HCT116 (cell line): ENCODE data around the gene USP12. TPM values are rescaled to one million over a fixed set of nuclear protein-coding genes. Genes with fewer than 3 reads are reported as not detected.

Experiments
- ATAC-seq: fragments of 200-7000 bp; cut with Tn5 transposase; 2 replicates; pipeline ENCODE4 v1.9.1; 2020; ENCODE audit warnings: mild to moderate bottlenecking, moderate library complexity
- BruUV-seq: library from RNA; stranded (reverse); fragments of 400-500 nt; replicated peaks from 2 replicates; lab custom pipeline; 2021; lab: Mats Ljungman, UMichigan
- CTCF ChIA-PET: fragments of 300-600 bp; sonication (Branson Sonifier 250); formaldehyde crosslinking; loops from one replicate; lab custom pipeline; 2021; ENCODE audit warnings: antibody characterized with exemption; lab: Charles Lee
- POLR2A ChIA-PET: fragments of 300-600, 350-600 bp; sonication (Branson Sonifier 250); formaldehyde crosslinking; loops from one replicate; lab custom pipeline; 2021; ENCODE audit warnings: antibody characterized with exemption; lab: Charles Lee
- RAD21 ChIA-PET, 2 experiments: fragments of 300-600 bp; sonication (Branson Sonifier 250); formaldehyde crosslinking; loops; one replicate each; lab custom pipeline; 2023; ENCODE audit warnings: low total read pairs in 2 of 2; ENCODE audit not compliant: uncharacterized antibody in 2 of 2, unreplicated experiment in 2 of 2, low non-redundant PET in 1 of 2; lab: Charles Lee
- DNase-seq: peaks from one replicate; pipeline ENCODE4 v3.0.0-alpha.2; 2010; ENCODE audit warnings: low read depth, low spot score
- H2AFZ ChIP-seq: fragments of 200-600 bp; shearing (Covaris generic), sonication (generic); 2 replicates; pipeline ENCODE4 v1.6.1; 2017; ENCODE audit warnings: low read depth, mixed run types, mixed read lengths, antibody characterized with exemption, low read length; ENCODE audit not compliant: poor library complexity, severe bottlenecking
- H3K27ac ChIP-seq: 2 replicates; pipeline ENCODE4 v1.5.1; 2012; ENCODE audit warnings: low read depth, low read length
- H3K27me3 ChIP-seq: fragments of 200-600 bp; sonication (generic); 2 replicates; pipeline ENCODE4 v1.6.1; 2016; ENCODE audit warnings: mixed run types, low read length, mixed read lengths; ENCODE audit not compliant: insufficient read depth
- H3K36me3 ChIP-seq, 2 experiments: fragments of 200-500 bp in 1 of 2; fragments of 200-600 bp in 1 of 2; sonication (Bioruptor generic) in 1 of 2; sonication (generic) in 1 of 2; 2 replicates each; pipeline versions ENCODE4 v1.5.1 to v1.6.1; 2014 to 2016; ENCODE audit warnings: low read length in 2 of 2, inconsistent platforms in 1 of 2, mixed read lengths in 1 of 2, mixed run types in 1 of 2; ENCODE audit not compliant: insufficient read depth in 2 of 2, control insufficient read depth in 1 of 2
- H3K4me1 ChIP-seq, 2 experiments: fragments of 200-600 bp in 1 of 2; sonication (generic) in 1 of 2; 2 replicates each; pipeline versions ENCODE4 v1.5.1 to v1.6.1; 2012 to 2017; ENCODE audit warnings: low read length in 2 of 2, inconsistent platforms in 1 of 2, mild to moderate bottlenecking in 1 of 2, mixed read lengths in 1 of 2, mixed run types in 1 of 2, moderate library complexity in 1 of 2; ENCODE audit not compliant: insufficient read depth in 2 of 2, control insufficient read depth in 1 of 2
- H3K4me2 ChIP-seq: fragments of 200-600 bp; sonication (generic); 2 replicates; pipeline ENCODE4 v1.6.1; 2017; ENCODE audit warnings: mixed run types, low read length, mixed read lengths
- H3K4me3 ChIP-seq, 2 experiments: fragments of 200-600 bp in 1 of 2; sonication (generic) in 1 of 2; replicated peaks in 1 of 2; 2 replicates each; pipeline ENCODE4 v1.5.1; 2011 to 2016; ENCODE audit warnings: low read length in 2 of 2, control low read depth in 1 of 2, low read depth in 1 of 2, mild to moderate bottlenecking in 1 of 2, mixed read lengths in 1 of 2, mixed run types in 1 of 2
- H3K79me2 ChIP-seq: fragments of 200-600 bp; sonication (generic); 2 replicates; pipeline ENCODE4 v1.6.1; 2017; ENCODE audit warnings: mild to moderate bottlenecking, mixed run types, low read length, moderate library complexity, mixed read lengths; ENCODE audit not compliant: insufficient read depth
- H3K9ac ChIP-seq: fragments of 200-600 bp; sonication (generic); 2 replicates; pipeline ENCODE4 v1.6.1; 2016; ENCODE audit warnings: low read length, mixed read lengths
- H3K9me2 ChIP-seq: fragments of 200-600 bp; sonication (generic), shearing (Covaris generic); 2 replicates; pipeline ENCODE4 v1.6.1; 2017; ENCODE audit warnings: mixed run types, mild to moderate bottlenecking, moderate library complexity; ENCODE audit not compliant: insufficient read depth
- H3K9me3 ChIP-seq, 2 experiments: fragments of 200-500 bp in 1 of 2; fragments of 200-600 bp in 1 of 2; sonication (Bioruptor generic) in 1 of 2; sonication (generic) in 1 of 2; 2 replicates each; pipeline ENCODE4 v1.6.1; 2014 to 2017; ENCODE audit warnings: low read length in 2 of 2, mixed read lengths in 2 of 2, inconsistent platforms in 1 of 2, low read depth in 1 of 2, mild to moderate bottlenecking in 1 of 2, mixed run types in 1 of 2, moderate library complexity in 1 of 2; ENCODE audit not compliant: control insufficient read depth in 1 of 2, insufficient read depth in 1 of 2
- H4K20me1 ChIP-seq: fragments of 200-600 bp; sonication (generic), shearing (Covaris generic); 2 replicates; pipeline ENCODE4 v1.6.1; 2017; ENCODE audit warnings: mixed run types, mild to moderate bottlenecking, moderate library complexity; ENCODE audit not compliant: insufficient read depth
- CBX3 ChIP-seq: IDR thresholded peaks from 2 replicates; pipeline ENCODE4 v1.6.1; 2012; ENCODE audit warnings: low read depth
- CEBPB ChIP-seq: IDR thresholded peaks from 2 replicates; pipeline ENCODE4 v1.6.1; 2012; ENCODE audit warnings: low read depth
- EGR1 ChIP-seq: IDR thresholded peaks from 2 replicates; pipeline ENCODE4 v1.6.1; 2012; ENCODE audit warnings: low read depth
- ELF1 ChIP-seq: IDR thresholded peaks from 2 replicates; pipeline ENCODE4 v1.6.1; 2012; ENCODE audit warnings: low read depth, borderline replicate concordance
- EZH2 ChIP-seq: fragments of 200-600 bp; sonication (generic); IDR thresholded peaks from 2 replicates; pipeline ENCODE4 v1.6.1; 2017; ENCODE audit warnings: antibody characterized with exemption, mixed run types
- EZH2phosphoT487 ChIP-seq: fragments of 200-600 bp; IDR thresholded peaks from 2 replicates; pipeline ENCODE4 v1.6.1; 2018; ENCODE audit warnings: antibody characterized with exemption, borderline replicate concordance
- FOSL1 ChIP-seq: IDR thresholded peaks from 2 replicates; pipeline ENCODE4 v1.6.1; 2012; ENCODE audit warnings: low read depth
- JUND ChIP-seq: IDR thresholded peaks from 2 replicates; pipeline ENCODE4 v1.6.1; 2012
- MAX ChIP-seq: IDR thresholded peaks from 2 replicates; pipeline ENCODE4 v1.6.1; 2012
- POLR2A ChIP-seq: IDR thresholded peaks from 2 replicates; pipeline ENCODE4 v1.7.0; 2011; ENCODE audit warnings: borderline replicate concordance; ENCODE audit not compliant: insufficient read depth, insufficient read length; ENCODE audit errors: extremely low read depth
- POLR2AphosphoS5 ChIP-seq: IDR thresholded peaks from 2 replicates; pipeline ENCODE4 v1.6.1; 2011; ENCODE audit warnings: mild to moderate bottlenecking, low read depth, low read length, moderate library complexity
- REST ChIP-seq: IDR thresholded peaks from 2 replicates; pipeline ENCODE4 v1.6.1; 2012; ENCODE audit warnings: low read depth
- SIN3A ChIP-seq: IDR thresholded peaks from 2 replicates; pipeline ENCODE4 v1.6.1; 2012; ENCODE audit warnings: low read depth
- SRF ChIP-seq: IDR thresholded peaks from 2 replicates; pipeline ENCODE4 v1.6.1; 2012; ENCODE audit warnings: low read depth
- TCF7L2 ChIP-seq: IDR thresholded peaks from 2 replicates; pipeline ENCODE4 v1.7.0; 2011; ENCODE audit warnings: borderline replicate concordance, inconsistent platforms; ENCODE audit not compliant: insufficient read depth, insufficient read length; ENCODE audit errors: extremely low read depth
- YY1 ChIP-seq: IDR thresholded peaks from 2 replicates; pipeline ENCODE4 v1.6.1; 2011; ENCODE audit warnings: low read length, low read depth, moderate library complexity, mild to moderate bottlenecking; ENCODE audit not compliant: insufficient replicate concordance; ENCODE audit errors: extremely low read depth
- ZBTB33 ChIP-seq: IDR thresholded peaks from 2 replicates; pipeline ENCODE4 v1.6.1; 2011; ENCODE audit warnings: mild to moderate bottlenecking, low read length, moderate library complexity; ENCODE audit not compliant: insufficient replicate concordance; ENCODE audit errors: extremely low read depth
- ZNF274 ChIP-seq: fragments of 200-500 bp; sonication (Bioruptor generic); IDR thresholded peaks from 2 replicates; pipeline ENCODE4 v1.6.1; 2014; ENCODE audit warnings: mild to moderate bottlenecking, low read depth, low read length, inconsistent platforms
- intact Hi-C: fragments of 100-400 bp; cut with micrococcal nuclease; formaldehyde crosslinking; loops from 2 replicates; pipeline ENCODE4 v1.10.0; 2022
- total RNA-seq: library from RNA; stranded (reverse); gene quantifications from one replicate; pipeline ENCODE4 v1.2.1, GENCODE V29; 2021; ENCODE audit not compliant: unreplicated experiment
- TF ChIP-seq, protein P1 (sequence below): IDR thresholded peaks from 2 replicates; pipeline ENCODE4 v1.6.1; 2012

The USP12 gene
- total RNA-seq, 1 experiment from 2014 or later, result 28.3 TPM

DNA sequence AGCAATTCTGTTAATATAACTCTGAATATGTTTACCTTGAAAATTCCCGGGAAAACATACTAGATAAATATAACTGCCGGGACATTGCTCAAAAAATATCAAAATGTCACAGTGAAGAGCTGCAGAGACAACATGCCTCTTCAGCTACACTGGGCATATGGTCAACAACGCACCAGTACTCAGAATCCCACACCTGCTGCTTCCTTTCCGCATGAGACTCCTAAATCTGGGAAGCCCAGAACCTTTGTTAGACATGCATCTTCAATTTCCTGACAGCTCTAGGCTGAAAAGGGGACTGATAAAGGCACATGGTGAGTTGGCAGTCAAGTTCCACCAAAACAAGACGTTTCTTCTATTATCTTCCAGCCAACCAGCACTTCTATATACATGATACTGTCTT lies 53.7 kb downstream of the USP12 start:
- Histone ChIP-seq H3K4me2 (no peak overlapping the region), H4K20me1 (peaks cover 6% of the 10 kb centered on the region; the same call in 1 of the 2 replicates), H3K27ac (no peak overlapping the region), H3K9ac (no peak overlapping the region), H2AFZ (no peak overlapping the region), H3K4me1 (no peaks in the 10 kb centered on the region), H3K27me3 (no peaks in the 10 kb centered on the region), H3K9me2 (no peaks in the 10 kb centered on the region), H3K79me2 (peaks cover 62% of the 10 kb centered on the region), H3K36me3 (no peaks in the 10 kb centered on the region), H3K9me3 (peaks cover 0 to 2% of the 10 kb centered on the region in 2 experiments; a peak in 1 of 4 replicates), H3K4me3 (no peak overlapping the region)
- ATAC-seq (no peak), DNase-seq (no peak)
- CTCF ChIA-PET, result no interaction called here
- BruUV-seq, result no TSS peak
- POLR2A ChIA-PET, result no interaction called here
- RAD21 ChIA-PET, result no interaction called here
- intact Hi-C loops, result no loop called here
- TF ChIP-seq FOSL1 (no peak), POLR2AphosphoS5 (no peak), REST (no peak), MAX (no peak), CBX3 (no peak), TCF7L2 (no peak), EZH2 (no peak), ZBTB33 (no peak), EZH2phosphoT487 (no peak), YY1 (no peak), SRF (no peak), EGR1 (no peak), POLR2A (no peak), ELF1 (no peak), ZNF274 (no peak), JUND (no peak), SIN3A (no peak), CEBPB (no peak)
- TF ChIP-seq, protein P1, sequence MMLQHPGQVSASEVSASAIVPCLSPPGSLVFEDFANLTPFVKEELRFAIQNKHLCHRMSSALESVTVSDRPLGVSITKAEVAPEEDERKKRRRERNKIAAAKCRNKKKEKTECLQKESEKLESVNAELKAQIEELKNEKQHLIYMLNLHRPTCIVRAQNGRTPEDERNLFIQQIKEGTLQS, result no peak
